Uterus (tissue), 4 donors: Measurements from ENCODE around the gene SKAP2. TPM values are rescaled to one million over a fixed set of nuclear protein-coding genes. Genes with fewer than 3 reads are reported as not detected.

ENCODE experiments used
- DNase-seq, 2 donors: peaks; one replicate each; pipeline ENCODE4 v3.0.0-alpha.2; 2019 to 2020
- H3K27ac ChIP-seq, 2 donors: fragments of 200-600 bp; sonication (generic); 1 replicate in 1 of 2; 2 replicates in 1 of 2; pipeline ENCODE4 v1.5.1; 2016 to 2018
- H3K27me3 ChIP-seq, 2 donors: fragments of 200-600 bp; sonication (generic); one replicate each; pipeline ENCODE4 v1.5.1; 2018 to 2019; ENCODE audit warnings: control low read depth in 1 of 2
- H3K36me3 ChIP-seq, 2 donors: fragments of 200-600 bp; sonication (generic); one replicate each; pipeline ENCODE4 v1.5.1; 2019; ENCODE audit warnings: control low read depth in 1 of 2
- H3K4me1 ChIP-seq, 2 donors: fragments of 200-600 bp; sonication (generic); one replicate each; pipeline ENCODE4 v1.5.1; 2018 to 2019; ENCODE audit warnings: control low read depth in 1 of 2
- H3K4me3 ChIP-seq, 2 donors: fragments of 200-600 bp; sonication (generic); 1 replicate in 1 of 2; 2 replicates in 1 of 2; pipeline ENCODE4 v1.5.1; 2018 to 2019; ENCODE audit warnings: mild to moderate bottlenecking in 1 of 2
- H3K9me3 ChIP-seq, 2 donors: fragments of 200-600 bp; sonication (generic); one replicate each; pipeline ENCODE4 v1.5.1; 2019; ENCODE audit warnings: control low read depth in 1 of 2
- CTCF ChIP-seq, 4 experiments: fragments of 200-600 bp in 2 of 4; fragments of 450-650 bp in 2 of 4; sonication (generic) in 2 of 4; IDR thresholded peaks; one replicate each; pipeline ENCODE4 v1.5.1; 2016 to 2019; ENCODE audit warnings: antibody characterized with exemption in 4 of 4, mild to moderate bottlenecking in 2 of 4, moderate library complexity in 1 of 4
- POLR2A ChIP-seq, 2 donors: fragments of 450-650 bp; IDR thresholded peaks; one replicate each; pipeline ENCODE4 v1.6.1; 2016; ENCODE audit warnings: antibody characterized with exemption in 2 of 2, mild to moderate bottlenecking in 1 of 2, moderate library complexity in 1 of 2
- intact Hi-C: fragments of 100-400 bp; cut with DNase I; formaldehyde crosslinking; loops from one replicate; pipeline ENCODE4 v1.15.1; 2023; ENCODE audit warnings: low total_unique reads
- total RNA-seq, 4 donors: library from RNA; depleted of rRNA in 3 of 4; stranded (reverse); fragments of >200 nt in 3 of 4; gene quantifications; one replicate each; pipeline versions ENCODE4 v1.1.0 to v1.2.4, GENCODE V29; 2014 to 2023
- donor health status: DM: yes; HTN: yes; CAD: no.

SKAP2 gene
- total RNA-seq, 4 donors from 2014 or later = 3.3 to 50.6 (median 12.6) TPM

- Histone ChIP-seq H3K4me3 (no peak overlapping the region), H3K27ac (no peak overlapping the region), H3K27me3 (peaks cover 0 to 19% of the 10 kb centered on the region in 2 donors), H3K4me1 (no peaks in the 10 kb centered on the region), H3K9me3 (no peaks in the 10 kb centered on the region), H3K36me3 (no peaks in the 10 kb centered on the region)
- no peak for DNase-seq
- TF ChIP-seq POLR2A (IDR thresholded peaks at IDR 0.05) (no peak), CTCF (IDR thresholded peaks at IDR 0.05) (no peak)
- intact Hi-C loops = no loop called here
These were observed 194.1 kb downstream of the SKAP2 start for GRCh38 chr7:26670290-26670689.

GRCh38 chr7:26668821-26669220, 195.6 kb downstream of the SKAP2 start:
- peaks cover 0 to 23% of the 10 kb centered on the region in 2 donors for H3K27me3 ChIP-seq
- no peaks in the 10 kb centered on the region for H3K36me3 ChIP-seq
- no peaks in the 10 kb centered on the region for H3K4me1 ChIP-seq
- intact Hi-C loops = no loop called here
- H3K27ac ChIP-seq = no peak overlapping the region
- TF ChIP-seq POLR2A (IDR thresholded peaks at IDR 0.05) (no peak), CTCF (IDR thresholded peaks at IDR 0.05) (no peak)
- no peak for DNase-seq
- no peak overlapping the region for H3K4me3 ChIP-seq
- no peaks in the 10 kb centered on the region for H3K9me3 ChIP-seq

GRCh38 chr7:26667514-26668133, 196.8 kb downstream of the SKAP2 start:
- H3K27me3 ChIP-seq = peaks cover 0 to 23% of the 10 kb centered on the region in 2 donors
- H3K36me3 ChIP-seq = no peaks in the 10 kb centered on the region
- no peaks in the 10 kb centered on the region for H3K9me3 ChIP-seq
- no peaks in the 10 kb centered on the region for H3K4me1 ChIP-seq
- peak; percentile 65 to 90 (median 76) for TF ChIP-seq CTCF (IDR thresholded peaks at IDR 0.05)
- no peak for TF ChIP-seq POLR2A (IDR thresholded peaks at IDR 0.05)
- no peak overlapping the region for H3K4me3 ChIP-seq
- DNase-seq = peak; percentile 49 to 71
- intact Hi-C loops = no loop called here
- no peak overlapping the region for H3K27ac ChIP-seq

GRCh38 chr7:26664735-26665416, 199.5 kb downstream of the SKAP2 start:
- H3K4me1 ChIP-seq = no peaks in the 10 kb centered on the region
- no peak for TF ChIP-seq POLR2A (IDR thresholded peaks at IDR 0.05)
- H3K27me3 ChIP-seq = peaks cover 0 to 26% of the 10 kb centered on the region in 2 donors
- H3K4me3 ChIP-seq = no peak overlapping the region
- peak overlapping the region in 1 of 2 donors; percentile 20 for H3K27ac ChIP-seq
- DNase-seq = peak in 1 of 2 donors; percentile 20
- intact Hi-C loops = no loop called here
- H3K36me3 ChIP-seq = no peaks in the 10 kb centered on the region
- no peaks in the 10 kb centered on the region for H3K9me3 ChIP-seq

GRCh38 chr7:26664274-26664673, 200.1 kb downstream of the SKAP2 start:
- TF ChIP-seq POLR2A (IDR thresholded peaks at IDR 0.05) = no peak
- no peak for TF ChIP-seq CTCF (IDR thresholded peaks at IDR 0.05)
- Histone ChIP-seq H3K4me3 (no peak overlapping the region), H3K36me3 (no peaks in the 10 kb centered on the region), H3K4me1 (no peaks in the 10 kb centered on the region), H3K27me3 (peaks cover 0 to 30% of the 10 kb centered on the region in 2 donors), H3K9me3 (no peaks in the 10 kb centered on the region), H3K27ac (no peak overlapping the region)
- intact Hi-C loops = no loop called here
- no peak for DNase-seq
